CD4-positive, alpha-beta T cell treated with Interleukin-6 for 4 hours (primary cell): ENCODE results near the gene ATP13A5.

Experiments
- DNase-seq: peaks from one replicate; pipeline ENCODE4 v3.0.0-alpha.2; 2020; ENCODE audit warnings: mixed read lengths

ATP13A5 gene, protein sequence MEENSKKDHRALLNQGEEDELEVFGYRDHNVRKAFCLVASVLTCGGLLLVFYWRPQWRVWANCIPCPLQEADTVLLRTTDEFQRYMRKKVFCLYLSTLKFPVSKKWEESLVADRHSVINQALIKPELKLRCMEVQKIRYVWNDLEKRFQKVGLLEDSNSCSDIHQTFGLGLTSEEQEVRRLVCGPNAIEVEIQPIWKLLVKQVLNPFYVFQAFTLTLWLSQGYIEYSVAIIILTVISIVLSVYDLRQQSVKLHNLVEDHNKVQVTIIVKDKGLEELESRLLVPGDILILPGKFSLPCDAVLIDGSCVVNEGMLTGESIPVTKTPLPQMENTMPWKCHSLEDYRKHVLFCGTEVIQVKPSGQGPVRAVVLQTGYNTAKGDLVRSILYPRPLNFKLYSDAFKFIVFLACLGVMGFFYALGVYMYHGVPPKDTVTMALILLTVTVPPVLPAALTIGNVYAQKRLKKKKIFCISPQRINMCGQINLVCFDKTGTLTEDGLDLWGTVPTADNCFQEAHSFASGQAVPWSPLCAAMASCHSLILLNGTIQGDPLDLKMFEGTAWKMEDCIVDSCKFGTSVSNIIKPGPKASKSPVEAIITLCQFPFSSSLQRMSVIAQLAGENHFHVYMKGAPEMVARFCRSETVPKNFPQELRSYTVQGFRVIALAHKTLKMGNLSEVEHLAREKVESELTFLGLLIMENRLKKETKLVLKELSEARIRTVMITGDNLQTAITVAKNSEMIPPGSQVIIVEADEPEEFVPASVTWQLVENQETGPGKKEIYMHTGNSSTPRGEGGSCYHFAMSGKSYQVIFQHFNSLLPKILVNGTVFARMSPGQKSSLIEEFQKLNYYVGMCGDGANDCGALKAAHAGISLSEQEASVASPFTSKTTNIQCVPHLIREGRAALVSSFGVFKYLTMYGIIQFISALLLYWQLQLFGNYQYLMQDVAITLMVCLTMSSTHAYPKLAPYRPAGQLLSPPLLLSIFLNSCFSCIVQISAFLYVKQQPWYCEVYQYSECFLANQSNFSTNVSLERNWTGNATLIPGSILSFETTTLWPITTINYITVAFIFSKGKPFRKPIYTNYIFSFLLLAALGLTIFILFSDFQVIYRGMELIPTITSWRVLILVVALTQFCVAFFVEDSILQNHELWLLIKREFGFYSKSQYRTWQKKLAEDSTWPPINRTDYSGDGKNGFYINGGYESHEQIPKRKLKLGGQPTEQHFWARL

DNA sequence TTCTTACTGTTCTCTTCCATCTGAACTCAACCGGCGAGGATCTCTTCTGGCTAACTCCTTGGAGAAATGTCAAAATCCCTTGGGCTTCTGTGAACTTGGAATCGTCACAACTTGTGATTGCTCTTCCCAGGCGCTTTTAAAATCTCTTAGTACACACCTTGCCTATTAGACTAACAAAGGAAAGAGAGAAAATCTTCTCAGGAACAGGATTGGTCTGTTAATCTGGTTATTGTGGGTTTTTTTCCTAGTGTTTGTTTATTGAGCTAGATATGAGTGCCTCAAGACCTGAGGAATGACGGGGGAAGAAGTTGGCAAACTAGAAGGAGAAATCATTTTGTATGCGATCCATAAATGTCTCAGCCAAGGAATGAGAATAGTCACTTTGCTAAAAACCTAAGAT is at the start of gene ATP13A5:
Gene ATP13A5 (minus strand): TSS at position 48 of the 400 bp plus-strand sequence. CDS start 28 bp downstream, at position 20.
- no peak for DNase-seq

- no peak for DNase-seq
Observed at GRCh38 chr3:193418576-193419373, 40.2 kb upstream of the ATP13A5 start.

- no peak for DNase-seq
Observed at GRCh38 chr3:193416629-193417028, 38.1 kb upstream of the ATP13A5 start.

DNA sequence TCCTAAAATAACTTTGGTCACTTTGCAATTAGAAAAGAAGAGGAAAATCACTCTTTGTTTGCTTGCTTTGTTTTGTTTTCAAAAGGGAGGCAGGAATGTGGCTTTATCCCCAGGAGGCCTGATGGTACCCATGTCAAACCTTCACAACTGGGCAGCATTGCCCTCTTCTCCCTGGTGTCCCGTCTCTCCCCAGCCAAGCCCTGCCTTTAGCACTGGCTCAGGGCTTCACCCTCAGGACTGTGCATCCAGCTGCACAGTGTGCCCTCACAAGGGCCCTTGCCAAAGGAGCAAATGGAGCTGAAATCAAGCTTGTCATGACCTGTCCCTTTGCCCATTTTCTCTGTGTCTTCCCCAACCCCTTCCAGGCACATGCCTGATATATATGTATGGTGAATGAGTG is 29.1 kb upstream of the ATP13A5 start:
- DNase-seq: no peak

- no peak for DNase-seq
Observed at GRCh38 chr3:193407112-193407511, 28.6 kb upstream of the ATP13A5 start.

DNA sequence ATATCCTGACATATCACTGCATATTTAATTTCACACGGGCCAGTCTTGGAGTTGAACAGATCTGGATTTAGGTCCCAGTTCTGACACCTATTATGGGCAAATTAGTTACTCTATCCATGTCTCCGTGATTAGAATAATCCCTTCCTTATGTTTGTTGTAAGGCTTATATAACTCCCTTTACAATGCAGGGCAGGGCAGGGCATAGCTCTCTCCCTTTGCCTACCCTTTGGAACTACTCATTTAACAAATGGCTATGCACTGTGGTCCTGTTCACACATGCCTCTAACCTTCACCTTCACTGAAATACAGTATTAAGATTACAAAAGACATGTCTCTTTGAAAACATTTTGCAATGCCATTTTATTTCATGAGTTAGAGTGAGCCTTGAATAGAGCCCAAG is 24.8 kb upstream of the ATP13A5 start:
- no peak for DNase-seq

GRCh38 chr3:193400304-193400703 is 21.8 kb upstream of the ATP13A5 start:
- no peak for DNase-seq

DNA sequence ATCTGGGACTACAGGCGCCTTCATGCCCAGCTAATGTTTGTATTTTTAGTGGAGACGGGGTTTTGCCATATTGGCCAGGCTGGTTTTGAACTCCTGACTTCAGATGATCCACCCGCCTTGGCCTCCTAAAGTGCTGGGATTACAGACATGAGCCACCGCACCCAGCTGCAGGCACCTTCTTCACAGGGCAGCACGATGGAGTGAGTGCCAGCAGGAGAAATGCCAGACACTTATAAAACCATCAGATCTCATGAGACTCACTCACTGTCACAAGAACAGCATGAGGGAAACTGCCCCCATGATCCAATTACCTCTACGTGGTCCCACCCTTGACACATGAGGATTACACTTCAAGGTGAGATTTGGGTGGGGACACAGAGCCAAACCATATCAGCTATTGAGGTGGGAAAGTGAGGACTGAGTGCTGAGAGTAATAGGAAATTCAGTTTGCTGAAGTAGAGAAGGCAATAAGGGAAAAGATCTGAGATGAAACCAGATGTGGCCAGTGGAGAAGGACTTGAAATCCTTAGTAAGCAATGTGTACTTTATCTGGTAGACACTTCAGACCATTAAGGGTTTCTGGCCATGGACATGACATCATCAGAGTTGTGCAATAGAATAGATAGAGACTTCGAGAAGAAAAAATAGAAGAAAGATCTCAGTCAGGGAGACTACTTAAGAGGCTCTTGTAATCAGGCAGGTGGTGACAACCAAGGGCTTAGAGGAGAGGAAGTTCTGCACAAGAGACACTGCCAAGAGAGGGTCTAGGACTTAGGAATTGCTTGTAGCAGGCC is 18.1 kb upstream of the ATP13A5 start:
- no peak for DNase-seq

- DNase-seq: no peak
Observed at GRCh38 chr3:193391902-193392301, 13.3 kb upstream of the ATP13A5 start.

DNA sequence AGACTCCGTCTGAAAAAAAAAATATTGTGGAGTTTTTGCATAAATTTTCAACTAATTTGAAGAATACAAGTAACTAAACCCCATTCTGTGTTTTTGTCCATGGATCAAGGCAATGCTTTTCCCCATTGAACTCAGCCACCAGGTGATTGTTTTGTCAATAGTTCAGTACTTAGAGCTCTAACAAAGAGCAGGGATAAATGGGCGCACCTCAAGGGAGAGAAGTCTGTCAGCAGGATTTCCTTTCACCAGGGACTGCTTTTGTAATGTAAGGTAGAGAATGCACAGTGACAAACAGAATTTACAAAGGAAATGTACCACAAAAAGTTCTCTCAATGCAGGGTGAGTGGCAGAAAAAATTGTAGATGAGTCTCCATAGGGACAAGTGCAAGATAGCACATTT is 10.8 kb upstream of the ATP13A5 start:
- no peak for DNase-seq

- no peak for DNase-seq
Observed at GRCh38 chr3:193388361-193388760, 9.8 kb upstream of the ATP13A5 start.

DNA sequence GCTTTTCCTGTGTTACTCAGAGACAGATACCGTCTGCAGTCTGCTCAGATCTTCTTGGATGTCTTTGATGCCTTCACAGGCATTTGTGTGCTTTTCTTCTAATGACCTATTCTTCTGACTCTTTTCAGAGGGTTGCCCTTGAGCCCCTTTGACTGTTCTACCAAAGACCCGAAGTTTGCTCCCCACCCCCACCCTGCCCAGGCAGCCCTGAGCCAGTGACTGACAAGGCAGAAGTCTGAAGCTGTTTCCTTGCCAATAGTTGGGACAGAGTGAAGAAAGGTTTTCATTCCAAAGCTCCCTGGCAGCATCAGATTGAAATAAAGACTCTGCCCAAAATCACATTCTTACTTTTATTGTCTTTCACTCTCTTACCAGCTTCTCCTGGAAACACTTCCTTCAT is 9.0 kb upstream of the ATP13A5 start:
- DNase-seq: no peak

GRCh38 chr3:193377591-193377990 is 962 bp downstream of the ATP13A5 start:
- DNase-seq: no peak

- DNase-seq: no peak
Observed at GRCh38 chr3:193375614-193376013, 2.9 kb downstream of the ATP13A5 start.

DNA sequence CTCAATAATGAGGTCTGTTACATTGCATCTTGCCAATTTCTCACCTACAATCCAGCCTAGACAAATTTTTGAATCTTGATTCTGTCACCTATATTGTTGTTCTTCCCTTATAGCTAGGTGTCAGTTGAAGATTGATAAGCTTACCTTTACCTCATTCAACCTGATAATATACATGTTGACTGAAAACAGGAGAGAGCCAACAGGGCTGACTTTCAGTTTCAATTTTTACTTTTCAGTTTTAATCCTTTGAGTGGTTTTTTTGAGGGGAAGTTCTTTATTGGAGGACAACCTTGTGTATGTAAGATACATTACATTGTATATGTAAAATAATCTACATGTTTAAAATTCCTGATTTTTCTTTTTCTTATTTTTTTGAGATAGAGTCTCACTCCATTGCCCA is 5.8 kb downstream of the ATP13A5 start:
- DNase-seq: no peak

DNA sequence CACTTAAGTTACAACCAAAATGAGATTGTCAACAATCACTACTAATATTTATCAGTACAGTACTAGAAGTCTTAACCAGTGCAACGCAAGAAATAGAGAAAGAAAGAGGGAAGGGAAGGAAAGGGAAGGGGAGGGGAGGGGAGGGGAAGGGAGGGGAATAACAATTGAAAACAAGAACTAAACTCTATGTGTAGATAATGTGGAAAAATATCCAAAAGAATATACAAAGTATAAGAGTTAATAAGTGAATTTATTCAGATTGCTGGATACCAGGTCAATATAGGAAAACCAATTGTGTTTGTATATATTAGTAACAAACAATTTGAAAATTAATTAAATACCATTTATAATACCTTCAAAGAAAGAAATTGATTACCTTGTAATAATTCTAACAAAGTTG is 10.7 kb downstream of the ATP13A5 start:
- DNase-seq: no peak

GRCh38 chr3:193357291-193357690 is 21.3 kb downstream of the ATP13A5 start:
- no peak for DNase-seq

DNA sequence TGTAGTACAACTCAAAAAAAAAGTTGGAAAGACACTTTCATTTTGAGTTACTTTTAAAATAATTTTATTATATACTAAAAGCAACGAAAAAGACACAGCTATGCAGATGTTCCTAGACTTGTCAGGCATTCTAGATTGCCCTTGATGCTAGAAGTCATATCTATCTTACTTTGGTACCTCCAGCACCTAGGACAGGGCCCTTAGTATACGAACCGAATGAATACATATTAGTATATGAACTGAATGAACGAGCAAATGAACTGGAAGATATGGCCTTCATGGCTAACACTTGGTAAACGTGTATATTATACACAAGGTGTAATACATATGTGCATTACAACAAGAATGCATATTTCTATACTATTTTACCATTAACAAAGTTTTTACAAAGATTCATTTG is 24.1 kb downstream of the ATP13A5 start:
- no peak for DNase-seq

DNA sequence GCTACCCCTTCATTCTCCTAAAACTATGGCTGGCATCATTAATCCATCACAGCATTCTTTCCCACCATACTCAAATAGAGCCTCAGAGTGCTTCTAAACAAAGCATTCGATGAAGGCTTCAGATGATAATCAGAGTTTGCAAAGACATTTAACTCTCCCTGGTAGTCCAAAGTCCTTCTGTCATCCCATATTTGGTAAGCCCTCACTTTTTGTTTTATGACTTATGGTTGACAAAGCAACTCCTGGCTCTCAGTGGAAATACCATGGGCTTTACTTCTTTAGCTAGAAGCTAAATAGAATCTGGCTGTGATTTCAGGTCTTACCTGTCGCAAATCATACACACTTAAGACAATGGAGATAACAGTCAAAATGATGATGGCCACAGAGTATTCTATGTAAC is 27.8 kb downstream of the ATP13A5 start:
- DNase-seq: no peak

- DNase-seq: no peak
Observed at GRCh38 chr3:193348686-193349085, 29.9 kb downstream of the ATP13A5 start.
